Right lobe of liver (tissue), 4 donors: ENCODE results near the gene GNAL.

Experiments
- CTCF ChIP-seq, 4 donors: fragments of 200-600 bp in 3 of 4; fragments of 450-650 bp in 1 of 4; IDR thresholded peaks; one replicate each; pipeline versions ENCODE4 v1.5.1 to v1.8.0; 2016 to 2022; ENCODE audit warnings: antibody characterized with exemption in 4 of 4, mild to moderate bottlenecking in 2 of 4
- POLR2A ChIP-seq: fragments of 450-650 bp; IDR thresholded peaks from one replicate; pipeline ENCODE4 v1.6.1; 2017; ENCODE audit warnings: antibody characterized with exemption, mild to moderate bottlenecking
- donor health status: DM: no; HTN: no; CAD: no.
- donor health status: DM: no; HTN: no; CAD: no.
- donor health status: DM: no; HTN: yes; CAD: no.

- TF ChIP-seq CTCF (IDR thresholded peaks at IDR 0.05) = no peak
- no peak for TF ChIP-seq POLR2A
These were observed 100.8 kb downstream of the GNAL start for GRCh38 chr18:11789716-11790510.
